ENCODE measurements around the gene SMPD3. TPM values are rescaled to one million over a fixed set of nuclear protein-coding genes. Genes with fewer than 3 reads are reported as not detected.

SMPD3 gene
- total RNA-seq, 4 donors from 2014 or later: 2.3 TPM; not detected in 3

- no peaks in the 10 kb centered on the region for H3K36me3 ChIP-seq
- no peaks in the 10 kb centered on the region for H3K4me1 ChIP-seq
- ATAC-seq (no peak), DNase-seq (no peak)
- H3K4me3 ChIP-seq: no peak overlapping the region
- intact Hi-C loops (cut with DNase I; ENCODE audit: low total_unique reads) (no loop called here), in situ Hi-C loops (cut with MboI; ENCODE audit: low sequenced_read_pairs in 4 of 4) (no loop called here)
- TF ChIP-seq POLR2A (IDR thresholded peaks at IDR 0.05) (no peak), CTCF (IDR thresholded peaks at IDR 0.05 in 4 of 5, conservative IDR thresholded peaks at IDR 0.05 in 1 of 5) (no peak)
- H3K27ac ChIP-seq: no peak overlapping the region
- H3K9me3 ChIP-seq: no peaks in the 10 kb centered on the region
- H3K27me3 ChIP-seq: no peaks in the 10 kb centered on the region
These were observed 32.0 kb upstream of the SMPD3 start for GRCh38 chr16:68480084-68480995.

- no peaks in the 10 kb centered on the region for H3K36me3 ChIP-seq
These were observed 31.0 kb upstream of the SMPD3 start for GRCh38 chr16:68479271-68479670.

GRCh38 chr16:68478526-68479250 lies 30.4 kb upstream of the SMPD3 start:
- Histone ChIP-seq H3K27ac (no peak overlapping the region), H3K9me3 (no peaks in the 10 kb centered on the region), H3K4me1 (no peaks in the 10 kb centered on the region), H3K36me3 (no peaks in the 10 kb centered on the region), H3K27me3 (no peaks in the 10 kb centered on the region), H3K4me3 (no peak overlapping the region)
- ATAC-seq (no peak), DNase-seq (no peak)
- intact Hi-C loops (cut with DNase I; ENCODE audit: low total_unique reads): no loop called here
- in situ Hi-C loops (cut with MboI; ENCODE audit: low sequenced_read_pairs in 4 of 4): no loop called here
- TF ChIP-seq CTCF (IDR thresholded peaks at IDR 0.05 in 4 of 5, conservative IDR thresholded peaks at IDR 0.05 in 1 of 5): no peak
- TF ChIP-seq POLR2A (IDR thresholded peaks at IDR 0.05): no peak

More at GRCh38 chr16:68479271-68479670, 31.0 kb upstream of the SMPD3 start:
- Histone ChIP-seq H3K27me3 (no peaks in the 10 kb centered on the region), H3K4me1 (no peaks in the 10 kb centered on the region), H3K4me3 (no peak overlapping the region), H3K9me3 (no peaks in the 10 kb centered on the region), H3K27ac (no peak overlapping the region)
- ATAC-seq (no peak), DNase-seq (no peak)
- intact Hi-C loops (cut with DNase I; ENCODE audit: low total_unique reads) (no loop called here), in situ Hi-C loops (cut with MboI; ENCODE audit: low sequenced_read_pairs in 4 of 4) (no loop called here)
- TF ChIP-seq CTCF (IDR thresholded peaks at IDR 0.05 in 4 of 5, conservative IDR thresholded peaks at IDR 0.05 in 1 of 5) (no peak), POLR2A (IDR thresholded peaks at IDR 0.05) (no peak)

- Histone ChIP-seq H3K36me3 (no peaks in the 10 kb centered on the region), H3K27me3 (no peaks in the 10 kb centered on the region), H3K9me3 (no peaks in the 10 kb centered on the region), H3K4me1 (no peaks in the 10 kb centered on the region), H3K4me3 (no peak overlapping the region), H3K27ac (no peak overlapping the region)
- ATAC-seq (no peak), DNase-seq (no peak)
- no peak for TF ChIP-seq POLR2A (IDR thresholded peaks at IDR 0.05)
- no peak for TF ChIP-seq CTCF (IDR thresholded peaks at IDR 0.05 in 4 of 5, conservative IDR thresholded peaks at IDR 0.05 in 1 of 5)
- intact Hi-C loops (cut with DNase I; ENCODE audit: low total_unique reads) (no loop called here), in situ Hi-C loops (cut with MboI; ENCODE audit: low sequenced_read_pairs in 4 of 4) (no loop called here)
These were observed 26.8 kb upstream of the SMPD3 start for GRCh38 chr16:68475071-68475470.

Data from gastrocnemius medialis (tissue), 4 donors.